Measurements from ENCODE around the gene CCDC192.

Gene CCDC192

DNA sequence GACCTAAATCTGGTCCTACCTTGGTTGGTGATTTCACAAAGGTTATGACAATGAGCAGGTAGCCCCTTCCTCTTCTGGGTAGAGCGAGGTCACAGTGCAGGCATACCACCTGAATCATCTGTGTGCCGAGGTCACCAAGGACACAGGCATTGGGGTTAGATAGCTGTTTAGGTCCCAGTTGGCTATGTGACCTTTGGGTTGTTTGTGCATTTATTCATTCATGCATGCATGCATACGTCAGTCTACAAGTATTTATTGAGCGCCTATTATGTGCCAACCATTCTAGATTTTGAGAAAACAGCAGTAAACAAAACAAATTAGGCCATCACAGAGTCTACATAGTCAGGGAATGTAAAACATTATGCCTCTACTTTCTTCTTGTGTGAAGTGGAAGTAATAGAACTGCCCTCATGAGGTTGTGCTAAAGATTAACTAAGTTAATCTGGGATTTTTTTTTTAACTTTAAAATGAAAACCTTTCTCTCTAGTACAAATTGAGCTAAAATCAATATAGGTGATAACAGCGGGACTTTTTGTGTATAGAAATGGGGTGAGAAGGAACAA, 275.6 kb downstream of the CCDC192 start:
- TF ChIP-seq, protein P1, sequence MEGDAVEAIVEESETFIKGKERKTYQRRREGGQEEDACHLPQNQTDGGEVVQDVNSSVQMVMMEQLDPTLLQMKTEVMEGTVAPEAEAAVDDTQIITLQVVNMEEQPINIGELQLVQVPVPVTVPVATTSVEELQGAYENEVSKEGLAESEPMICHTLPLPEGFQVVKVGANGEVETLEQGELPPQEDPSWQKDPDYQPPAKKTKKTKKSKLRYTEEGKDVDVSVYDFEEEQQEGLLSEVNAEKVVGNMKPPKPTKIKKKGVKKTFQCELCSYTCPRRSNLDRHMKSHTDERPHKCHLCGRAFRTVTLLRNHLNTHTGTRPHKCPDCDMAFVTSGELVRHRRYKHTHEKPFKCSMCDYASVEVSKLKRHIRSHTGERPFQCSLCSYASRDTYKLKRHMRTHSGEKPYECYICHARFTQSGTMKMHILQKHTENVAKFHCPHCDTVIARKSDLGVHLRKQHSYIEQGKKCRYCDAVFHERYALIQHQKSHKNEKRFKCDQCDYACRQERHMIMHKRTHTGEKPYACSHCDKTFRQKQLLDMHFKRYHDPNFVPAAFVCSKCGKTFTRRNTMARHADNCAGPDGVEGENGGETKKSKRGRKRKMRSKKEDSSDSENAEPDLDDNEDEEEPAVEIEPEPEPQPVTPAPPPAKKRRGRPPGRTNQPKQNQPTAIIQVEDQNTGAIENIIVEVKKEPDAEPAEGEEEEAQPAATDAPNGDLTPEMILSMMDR (IDR thresholded peaks at IDR 0.05) = no peak

DNA sequence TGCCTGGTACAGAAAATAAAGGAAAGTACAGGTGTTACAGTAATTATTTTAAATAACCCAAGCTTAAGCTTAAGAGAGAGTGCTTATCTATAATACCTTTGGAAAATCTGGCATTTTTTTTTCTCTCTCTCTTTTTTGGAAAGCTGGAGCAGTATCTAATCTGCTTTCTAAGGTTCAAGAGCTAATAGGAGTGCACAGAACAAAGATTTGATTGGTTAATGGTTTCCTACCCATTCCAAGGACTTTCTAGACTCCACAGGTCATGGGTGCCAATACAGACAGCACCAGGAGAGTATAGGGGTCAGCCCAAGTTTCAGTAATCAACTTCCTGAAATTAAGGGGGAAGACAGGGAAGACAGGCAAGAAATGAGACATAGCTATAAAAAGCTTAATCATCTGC, 276.3 kb downstream of the CCDC192 start:
- TF ChIP-seq, protein P1 (IDR thresholded peaks at IDR 0.05) = no peak

More for the DNA sequence above, 275.6 kb downstream of the CCDC192 start:
- Histone ChIP-seq H3K4me3 (no peak overlapping the region), H3K9me3 (no peaks in the 10 kb centered on the region), H3K27ac (no peak overlapping the region), H3K4me1 (no peaks in the 10 kb centered on the region), H3K27me3 (no peaks in the 10 kb centered on the region), H3K36me3 (no peaks in the 10 kb centered on the region)
- intact Hi-C loops (cut with DNase I; ENCODE audit: low total_unique reads) = no loop called here
- DNase-seq = no peak

DNA sequence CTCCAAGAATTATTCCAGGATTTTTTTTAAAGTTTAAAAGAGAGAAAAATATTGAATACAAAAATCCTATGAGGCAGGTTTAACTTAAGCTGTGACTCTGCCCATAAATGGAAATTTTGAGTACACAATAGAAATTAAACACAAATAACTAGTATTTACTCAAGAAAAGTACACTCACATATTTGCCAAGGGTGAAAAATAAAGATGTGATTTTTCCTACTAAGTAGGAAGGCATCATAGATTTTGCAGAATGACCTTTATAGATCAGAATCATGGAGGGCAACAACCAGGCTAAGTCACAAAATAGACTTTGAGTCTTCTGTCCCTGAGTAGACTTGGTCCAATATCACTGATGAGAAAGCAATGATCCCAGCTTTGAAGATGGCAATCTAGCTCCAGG, 277.7 kb downstream of the CCDC192 start:
- Histone ChIP-seq H3K27me3 (no peaks in the 10 kb centered on the region), H3K36me3 (no peaks in the 10 kb centered on the region), H3K4me3 (no peak overlapping the region), H3K4me1 (no peaks in the 10 kb centered on the region), H3K9me3 (no peaks in the 10 kb centered on the region), H3K27ac (no peak overlapping the region)
- no peak for DNase-seq
- TF ChIP-seq, protein P1 (IDR thresholded peaks at IDR 0.05) = no peak
- intact Hi-C loops (cut with DNase I; ENCODE audit: low total_unique reads) = no loop called here

More for the DNA sequence above, 276.3 kb downstream of the CCDC192 start:
- Histone ChIP-seq H3K4me1 (no peaks in the 10 kb centered on the region), H3K27me3 (no peaks in the 10 kb centered on the region), H3K9me3 (no peaks in the 10 kb centered on the region), H3K4me3 (no peak overlapping the region), H3K36me3 (no peaks in the 10 kb centered on the region), H3K27ac (no peak overlapping the region)
- no peak for DNase-seq
- intact Hi-C loops (cut with DNase I; ENCODE audit: low total_unique reads) = no loop called here

DNA sequence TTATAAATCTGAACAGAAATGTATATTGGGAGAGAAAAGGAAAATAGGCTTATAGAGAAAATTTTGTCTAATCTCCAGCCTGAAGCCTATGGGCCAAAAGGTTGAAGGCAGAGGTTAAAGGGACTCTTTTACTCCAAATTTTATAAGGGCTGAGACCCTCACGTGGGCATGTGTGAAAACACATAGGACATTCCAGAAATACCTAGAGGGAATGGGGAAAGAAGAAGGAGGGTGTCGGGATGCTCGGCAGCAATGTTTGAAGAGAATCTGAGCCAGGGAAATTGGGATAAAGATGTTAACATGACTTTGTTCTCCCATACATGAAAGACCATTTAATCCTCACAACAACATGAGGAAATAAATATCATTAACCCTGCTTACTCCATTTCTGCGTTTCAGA, 278.3 kb downstream of the CCDC192 start:
- H3K4me3 ChIP-seq = no peak overlapping the region
- intact Hi-C loops (cut with DNase I; ENCODE audit: low total_unique reads) = no loop called here
- H3K27ac ChIP-seq = no peak overlapping the region
- no peak for DNase-seq
- no peaks in the 10 kb centered on the region for H3K27me3 ChIP-seq
- no peaks in the 10 kb centered on the region for H3K36me3 ChIP-seq
- no peaks in the 10 kb centered on the region for H3K4me1 ChIP-seq
- TF ChIP-seq, protein P1 (IDR thresholded peaks at IDR 0.05) = no peak
- H3K9me3 ChIP-seq = no peaks in the 10 kb centered on the region

DNA sequence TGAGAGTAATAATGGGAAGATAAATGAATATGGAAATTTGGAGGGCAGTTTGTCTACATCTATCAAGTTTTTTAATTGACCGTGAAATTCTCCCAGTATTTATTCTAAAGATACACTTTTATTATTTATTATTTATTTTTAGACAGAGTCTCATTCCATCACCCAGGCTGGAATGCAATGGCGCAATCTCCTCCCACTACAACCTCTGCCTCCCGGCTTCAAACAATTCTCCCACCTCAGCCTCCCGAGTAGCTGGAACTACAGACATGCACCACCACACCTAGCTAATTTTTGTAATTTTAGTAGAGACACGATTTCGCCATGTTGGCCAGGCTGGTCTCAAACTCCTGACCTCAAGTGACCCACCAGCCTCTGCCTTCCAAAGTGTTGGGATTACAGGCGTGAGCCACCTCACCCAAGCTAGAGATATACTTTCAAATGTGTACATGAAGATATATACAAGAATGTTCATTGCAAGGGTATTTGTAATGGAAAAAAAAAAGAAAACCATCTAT, 282.7 kb downstream of the CCDC192 start:
- TF ChIP-seq, protein P1 (IDR thresholded peaks at IDR 0.05) = no peak
- Histone ChIP-seq H3K9me3 (no peaks in the 10 kb centered on the region), H3K27ac (no peak overlapping the region), H3K36me3 (no peaks in the 10 kb centered on the region), H3K27me3 (no peaks in the 10 kb centered on the region), H3K4me3 (no peak overlapping the region), H3K4me1 (peaks cover 0 to 5% (median 2%) of the 10 kb centered on the region in 4 donors)
- intact Hi-C loops (cut with DNase I; ENCODE audit: low total_unique reads) = no loop called here
- DNase-seq = no peak

Data from tibial artery (tissue), 4 donors.